Gastroesophageal sphincter (tissue), 4 donors: Measurements from ENCODE around the gene ZNF880. TPM values are rescaled to one million over a fixed set of nuclear protein-coding genes. Genes with fewer than 3 reads are reported as not detected.

Source experiments
- ATAC-seq: fragments of 150-250 bp; one replicate; pipeline ENCODE4 v1.9.1; 2016; ENCODE audit warnings: mild to moderate bottlenecking, moderate library complexity
- H3K27ac ChIP-seq, 4 donors: fragments of 200-600 bp; sonication (generic) in 3 of 4; 1 replicate in 3 of 4; 2 replicates in 1 of 4; pipeline ENCODE4 v1.5.1; 2016 to 2019
- H3K27me3 ChIP-seq: fragments of 200-600 bp; sonication (generic); one replicate; pipeline ENCODE4 v1.5.1; 2019
- H3K36me3 ChIP-seq, 2 donors: fragments of 200-600 bp; sonication (generic); one replicate each; pipeline ENCODE4 v1.5.1; 2019; ENCODE audit warnings: control low read depth in 1 of 2
- H3K4me1 ChIP-seq, 3 donors: fragments of 200-600 bp; sonication (generic); 1 replicate in 2 of 3; 2 replicates in 1 of 3; pipeline ENCODE4 v1.5.1; 2016 to 2019; ENCODE audit warnings: control low read depth in 2 of 3
- H3K4me3 ChIP-seq, 2 donors: fragments of 200-600 bp; sonication (generic); one replicate each; pipeline ENCODE4 v1.5.1; 2019; ENCODE audit warnings: mild to moderate bottlenecking in 1 of 2, moderate library complexity in 1 of 2
- H3K9me3 ChIP-seq, 3 donors: fragments of 200-600 bp; sonication (generic); one replicate each; pipeline ENCODE4 v1.5.1; 2017 to 2019; ENCODE audit warnings: control low read depth in 2 of 3
- EP300 ChIP-seq: sonication (generic); formaldehyde crosslinking; IDR thresholded peaks from one replicate; pipeline ENCODE4 v1.6.1; 2017; ENCODE audit warnings: antibody characterized with exemption, mild to moderate bottlenecking
- POLR2A ChIP-seq, 2 donors: fragments of 450-650 bp; IDR thresholded peaks; one replicate each; pipeline ENCODE4 v1.6.1; 2017; ENCODE audit warnings: antibody characterized with exemption in 2 of 2, mild to moderate bottlenecking in 2 of 2, moderate library complexity in 1 of 2
- POLR2AphosphoS5 ChIP-seq: sonication (generic); formaldehyde crosslinking; IDR thresholded peaks from one replicate; pipeline ENCODE4 v1.6.1; 2017; ENCODE audit warnings: antibody characterized with exemption
- WGBS, 2 donors: methylation state at CpG; one replicate each; pipeline ENCODE4 v1.1.5; 2018; ENCODE audit warnings: low coverage in 1 of 2; 5-methylcytosine and 5-hydroxymethylcytosine counted together
- small RNA-seq, 4 donors: library from RNA; depleted of rRNA; stranded (forward); fragments of <200 nt; gene quantifications; one replicate each; pipeline ENCODE3, GENCODE V24; 2016
- total RNA-seq, 4 donors: library from RNA; depleted of rRNA; stranded (reverse); fragments of >200 nt; gene quantifications; one replicate each; pipeline ENCODE4 v1.1.0, GENCODE V29; 2016
- TF ChIP-seq, protein P1 (sequence below), 4 experiments: fragments of 200-600 bp in 2 of 4; fragments of 450-650 bp in 2 of 4; sonication (generic) in 1 of 4; IDR thresholded peaks; one replicate each; pipeline ENCODE4 v1.5.1; 2017 to 2019; ENCODE audit warnings: antibody characterized with exemption in 4 of 4, mild to moderate bottlenecking in 2 of 4, moderate library complexity in 2 of 4

The ZNF880 gene
- total RNA-seq, 4 donors from 2014 or later, result 16.0 to 29.5 (median 27.6) TPM

DNA sequence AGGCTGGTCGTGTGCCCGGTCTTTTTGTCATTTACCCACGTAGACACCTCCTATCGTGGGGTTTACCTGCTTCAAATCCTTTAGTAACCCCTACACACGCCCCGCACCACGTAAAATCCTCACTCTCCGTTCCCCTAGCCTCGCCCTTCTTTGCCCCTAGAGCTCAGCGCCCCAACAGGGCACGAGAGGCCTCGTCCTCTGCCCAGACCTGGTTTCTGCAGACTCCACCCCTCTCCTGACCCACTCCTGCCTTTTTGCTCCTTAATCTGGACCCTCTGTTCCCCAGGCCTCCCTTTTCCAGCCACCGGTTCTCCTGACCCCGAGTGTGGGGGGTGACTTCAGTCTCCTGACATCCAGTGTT is 28.3 kb downstream of the ZNF880 start:
- 3 to 7% methylated on average over 12 to 13 of the region's 14 CpGs for WGBS, 2 donors
- H3K27me3 ChIP-seq, result no peaks in the 10 kb centered on the region
- ATAC-seq, result no peak
- TF ChIP-seq EP300, result no peak
- no peak for TF ChIP-seq POLR2AphosphoS5
- TF ChIP-seq POLR2A (IDR thresholded peaks at IDR 0.05), result no peak
- TF ChIP-seq, protein P1, sequence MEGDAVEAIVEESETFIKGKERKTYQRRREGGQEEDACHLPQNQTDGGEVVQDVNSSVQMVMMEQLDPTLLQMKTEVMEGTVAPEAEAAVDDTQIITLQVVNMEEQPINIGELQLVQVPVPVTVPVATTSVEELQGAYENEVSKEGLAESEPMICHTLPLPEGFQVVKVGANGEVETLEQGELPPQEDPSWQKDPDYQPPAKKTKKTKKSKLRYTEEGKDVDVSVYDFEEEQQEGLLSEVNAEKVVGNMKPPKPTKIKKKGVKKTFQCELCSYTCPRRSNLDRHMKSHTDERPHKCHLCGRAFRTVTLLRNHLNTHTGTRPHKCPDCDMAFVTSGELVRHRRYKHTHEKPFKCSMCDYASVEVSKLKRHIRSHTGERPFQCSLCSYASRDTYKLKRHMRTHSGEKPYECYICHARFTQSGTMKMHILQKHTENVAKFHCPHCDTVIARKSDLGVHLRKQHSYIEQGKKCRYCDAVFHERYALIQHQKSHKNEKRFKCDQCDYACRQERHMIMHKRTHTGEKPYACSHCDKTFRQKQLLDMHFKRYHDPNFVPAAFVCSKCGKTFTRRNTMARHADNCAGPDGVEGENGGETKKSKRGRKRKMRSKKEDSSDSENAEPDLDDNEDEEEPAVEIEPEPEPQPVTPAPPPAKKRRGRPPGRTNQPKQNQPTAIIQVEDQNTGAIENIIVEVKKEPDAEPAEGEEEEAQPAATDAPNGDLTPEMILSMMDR (IDR thresholded peaks at IDR 0.05), result no peak
- H3K27ac ChIP-seq, result peak overlapping the region; percentile 26 to 85 (median 75)
- peaks cover 0 to 23% (median 0%) of the 10 kb centered on the region in 3 donors for H3K4me1 ChIP-seq
- peak overlapping the region; percentile 82 to 96 for H3K4me3 ChIP-seq
- peaks cover 0 to 30% (median 0%) of the 10 kb centered on the region in 3 donors for H3K9me3 ChIP-seq
- peaks cover 0 to 71% of the 10 kb centered on the region in 2 donors for H3K36me3 ChIP-seq

DNA sequence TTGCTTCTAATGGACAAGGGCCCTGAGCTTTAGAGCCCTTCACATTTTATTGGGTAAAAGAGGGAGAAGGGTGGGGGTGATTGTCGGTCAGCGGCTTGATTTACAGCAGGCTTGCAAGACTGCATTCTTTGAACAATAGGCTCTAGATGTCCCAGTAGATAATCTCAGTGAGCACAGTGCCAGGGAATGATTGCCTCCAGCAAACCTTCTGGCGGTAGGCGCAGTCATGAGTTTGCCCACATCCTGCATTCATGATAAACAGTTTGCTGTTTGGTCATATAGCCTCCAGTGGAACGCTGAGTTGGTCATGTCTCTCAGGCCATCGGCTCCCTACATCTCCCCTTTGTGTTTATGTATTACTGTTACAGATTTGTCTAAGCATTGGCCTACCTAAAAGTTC is 40.6 kb downstream of the ZNF880 start:
- Histone ChIP-seq H3K27me3 (no peaks in the 10 kb centered on the region), H3K4me3 (no peak overlapping the region), H3K36me3 (peaks cover 12 to 100% of the 10 kb centered on the region in 2 donors), H3K27ac (no peak overlapping the region), H3K4me1 (no peaks in the 10 kb centered on the region), H3K9me3 (peaks cover 2 to 100% (median 4%) of the 10 kb centered on the region in 3 donors)
- TF ChIP-seq POLR2AphosphoS5 (no peak), EP300 (no peak), POLR2A (IDR thresholded peaks at IDR 0.05) (no peak)
- TF ChIP-seq, protein P1 (IDR thresholded peaks at IDR 0.05), result no peak
- WGBS, 2 donors, result 93 to 94% methylated on average over 3 to 5 of the region's 6 CpGs
- ATAC-seq, result no peak

DNA sequence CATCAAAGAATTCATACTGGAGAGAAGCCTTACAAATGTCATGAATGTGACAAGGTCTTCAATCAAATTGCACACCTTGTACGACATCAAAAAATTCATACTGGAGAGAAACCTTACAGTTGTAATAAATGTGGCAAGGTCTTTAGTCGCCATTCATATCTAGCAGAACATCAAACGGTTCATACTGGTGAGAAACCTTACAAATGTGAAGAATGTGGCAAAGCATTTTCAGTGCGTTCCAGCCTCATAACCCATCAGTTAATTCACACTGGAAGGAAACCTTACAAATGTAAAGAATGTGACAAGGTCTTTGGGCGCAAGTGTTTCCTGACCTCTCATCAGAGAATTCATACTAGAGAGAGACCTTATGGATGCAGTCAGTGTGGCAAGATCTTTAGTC is 46.0 kb downstream of the ZNF880 start:
- TF ChIP-seq POLR2AphosphoS5 (no peak), EP300 (no peak), POLR2A (IDR thresholded peaks at IDR 0.05) (no peak)
- TF ChIP-seq, protein P1 (IDR thresholded peaks at IDR 0.05), result no peak

DNA sequence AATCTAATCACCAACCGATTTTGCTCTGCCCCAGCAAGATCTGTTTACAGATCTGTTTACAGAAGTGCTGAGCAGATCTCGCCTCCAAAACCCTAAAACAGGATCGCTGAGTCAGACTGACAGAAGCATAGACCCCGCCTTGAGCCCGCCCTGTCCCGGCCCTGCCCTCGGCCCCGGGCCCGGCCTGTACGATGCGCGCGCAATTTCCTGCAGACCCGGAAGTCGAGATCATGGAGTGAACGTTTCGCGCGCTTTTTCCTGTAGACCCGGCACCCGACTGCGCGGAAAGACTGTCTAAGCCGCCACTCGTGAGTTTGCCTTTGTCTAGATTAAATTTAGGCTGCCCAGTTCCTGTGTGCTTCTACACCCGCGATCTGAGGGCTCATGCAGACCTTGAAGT is 59.2 kb downstream of the ZNF880 start, which contains the start of gene ZNF534:
Gene ZNF534, plus strand, starts transcription at position 212 of the 400 bp plus-strand sequence. CDS start 2,327 bp downstream, outside the sequence.
- H3K4me3 ChIP-seq, result no peak within 1 kb of the TSS
- no peak within 1 kb of the TSS for H3K27ac ChIP-seq
- ATAC-seq, result no peak
- peaks cover 0 to 22% of the 10 kb centered on the region in 2 donors for H3K36me3 ChIP-seq
- no peak for TF ChIP-seq POLR2A (IDR thresholded peaks at IDR 0.05)
- TF ChIP-seq EP300, result no peak
- no peak for TF ChIP-seq POLR2AphosphoS5
- TF ChIP-seq, protein P1 (IDR thresholded peaks at IDR 0.05), result no peak
- H3K27me3 ChIP-seq, result no peaks in the 10 kb centered on the region
- H3K4me1 ChIP-seq, result no peaks in the 10 kb centered on the region
- peaks cover 0 to 88% (median 3%) of the 10 kb centered on the region in 3 donors for H3K9me3 ChIP-seq
- 80% methylated on average over 2 of the region's 27 CpGs; no CpG with 5 or more reads in 1 of the 2 donors for WGBS, 2 donors

More for the DNA sequence above, 46.0 kb downstream of the ZNF880 start:
- Histone ChIP-seq H3K36me3 (peaks cover 2 to 51% of the 10 kb centered on the region in 2 donors), H3K9me3 (peaks cover 4 to 100% (median 15%) of the 10 kb centered on the region in 3 donors), H3K4me1 (no peaks in the 10 kb centered on the region), H3K27me3 (no peaks in the 10 kb centered on the region), H3K27ac (no peak overlapping the region), H3K4me3 (no peak overlapping the region)
- 95 to 99% methylated on average over 5 of the region's 5 CpGs for WGBS, 2 donors
- no peak for ATAC-seq

Small RNAs within 50 kb of the gene (small RNA-seq; reads per million reads assigned to genes)
- 0 reads per million in 4 donors for gene AC010332.1

Other genes with a start within 250 kb of the ZNF880 start
- gene ZNF616, start 230.0 kb upstream of the ZNF880 start, total RNA-seq, result 10 to 100 TPM in 1 of 4 donors, 1 to 10 TPM in 3; 4.0 to 11.2 (median 5.8) TPM
- 10 to 100 TPM in 2 of 4 donors, 1 to 10 TPM in 2; 5.7 to 27.9 (median 12.6) TPM for gene ZNF836, start 198.3 kb upstream of the ZNF880 start, total RNA-seq
- 100 to 1,000 TPM; 177 to 286 (median 190) TPM for gene PPP2R1A, start 179.9 kb upstream of the ZNF880 start, total RNA-seq
- 10 to 100 TPM in 2 of 4 donors, 1 to 10 TPM in 2; 10.0 to 16.9 (median 10.3) TPM for gene ZNF766, start 100.3 kb upstream of the ZNF880 start, total RNA-seq
- 10 to 100 TPM in 2 of 4 donors, 1 to 10 TPM in 2; 7.2 to 13.9 (median 9.3) TPM for gene ZNF480, start 72.8 kb upstream of the ZNF880 start, total RNA-seq
- gene ZNF610, start 33.7 kb upstream of the ZNF880 start, total RNA-seq, result 1 to 10 TPM; 1.7 to 4.7 (median 2.9) TPM
- 10 to 100 TPM; 12.1 to 52.1 (median 23.5) TPM for gene ZNF528, start 27.9 kb downstream of the ZNF880 start, total RNA-seq
- under 1 TPM in 3 of 4 donors, not detected in 1; 0.22 to 0.66 (median 0.31) TPM for gene ZNF534, start 59.2 kb downstream of the ZNF880 start, total RNA-seq
- gene ZNF578, start 83.6 kb downstream of the ZNF880 start, total RNA-seq, result 1 to 10 TPM; 1.1 to 4.2 (median 2.0) TPM
- 10 to 100 TPM; 13.1 to 33.2 (median 22.2) TPM for gene ZNF808, start 157.7 kb downstream of the ZNF880 start, total RNA-seq
- 10 to 100 TPM; 10.8 to 16.8 (median 11.8) TPM for gene ZNF701, start 200.4 kb downstream of the ZNF880 start, total RNA-seq